Hepatocyte (in vitro differentiated cells): ENCODE results near the gene LAMA3. TPM values are rescaled to one million over a fixed set of nuclear protein-coding genes. Genes with fewer than 3 reads are reported as not detected.

Experiments used
- DNase-seq: peaks from one replicate; pipeline ENCODE4 v3.0.0-alpha.2; 2016; ENCODE audit warnings: low spot score
- H2AFZ ChIP-seq: fragments of 200-600 bp; sonication (generic); 2 replicates; pipeline ENCODE4 v1.6.0; 2016; ENCODE audit warnings: antibody characterized with exemption, mild to moderate bottlenecking
- H3K27ac ChIP-seq: fragments of 200-600 bp; sonication (generic); 2 replicates; pipeline ENCODE4 v1.5.1; 2016; ENCODE audit warnings: mild to moderate bottlenecking
- H3K27me3 ChIP-seq: fragments of 200-600 bp; sonication (generic); 2 replicates; pipeline ENCODE4 v1.6.1; 2016
- H3K36me3 ChIP-seq: fragments of 200-600 bp; sonication (generic); replicated peaks from 2 replicates; pipeline ENCODE4 v1.5.1; 2016; ENCODE audit warnings: low read depth; ENCODE audit not compliant: insufficient read depth
- H3K4me1 ChIP-seq: fragments of 200-600 bp; sonication (generic); 2 replicates; pipeline ENCODE4 v1.5.1; 2016; ENCODE audit warnings: mild to moderate bottlenecking, moderate library complexity; ENCODE audit not compliant: insufficient read depth
- H3K4me2 ChIP-seq: fragments of 200-600 bp; sonication (generic); 2 replicates; pipeline ENCODE4 v1.6.0; 2016
- H3K4me3 ChIP-seq: fragments of 200-600 bp; sonication (generic); 2 replicates; pipeline ENCODE4 v1.5.1; 2016; ENCODE audit warnings: mild to moderate bottlenecking
- H3K79me2 ChIP-seq: fragments of 200-600 bp; sonication (generic); 2 replicates; pipeline ENCODE4 v1.6.0; 2017; ENCODE audit warnings: mild to moderate bottlenecking
- H3K9me2 ChIP-seq: fragments of 200-600 bp; sonication (generic); replicated peaks from 2 replicates; pipeline ENCODE4 v1.6.0; 2017; ENCODE audit warnings: mild to moderate bottlenecking; ENCODE audit not compliant: insufficient read depth
- H3K9me3 ChIP-seq: fragments of 200-600 bp; sonication (generic); 2 replicates; pipeline ENCODE4 v1.5.1; 2016; ENCODE audit warnings: low read depth, mild to moderate bottlenecking
- H4K20me1 ChIP-seq: fragments of 200-600 bp; sonication (generic); 2 replicates; pipeline ENCODE4 v1.6.0; 2016; ENCODE audit warnings: mild to moderate bottlenecking; ENCODE audit not compliant: insufficient read depth, poor library complexity, severe bottlenecking
- EZH2 ChIP-seq: fragments of 200-600 bp; sonication (generic); IDR thresholded peaks from 2 replicates; pipeline ENCODE4 v1.6.1; 2016; ENCODE audit warnings: antibody characterized with exemption, mild to moderate bottlenecking, borderline replicate concordance
- EZH2phosphoT487 ChIP-seq: fragments of 200-600 bp; sonication (generic); IDR thresholded peaks from one replicate; pipeline ENCODE4 v1.6.1; 2018; ENCODE audit warnings: antibody characterized with exemption, mild to moderate bottlenecking, low read depth, moderate library complexity; ENCODE audit not compliant: unreplicated experiment, severe bottlenecking
- WGBS: methylation state at CpG from one replicate; pipeline ENCODE4 v1.1.6; 2016; ENCODE audit warnings: low lambda C conversion rate; ENCODE audit errors: missing lambda C conversion rate; 5-methylcytosine and 5-hydroxymethylcytosine counted together
- polyA plus RNA-seq: library from polyadenylated mRNA; unstranded; fragments of >200 nt; fragmentation: Nextera tagmentation; extraction: Ambion mirVana; gene quantifications from 2 replicates; pipeline ENCODE4 v1.2.1, GENCODE V29; 2016
- total RNA-seq: library from RNA; depleted of rRNA; stranded (reverse); fragments of >200 nt; gene quantifications from 2 replicates; pipeline ENCODE4 v1.2.3, GENCODE V29; 2014
- TF ChIP-seq, protein P1 (sequence below): fragments of 200-600 bp; sonication (generic); IDR thresholded peaks from 2 replicates; pipeline ENCODE4 v1.5.1; 2016; ENCODE audit warnings: antibody characterized with exemption, mild to moderate bottlenecking; ENCODE audit not compliant: poor library complexity

The LAMA3 gene
- total and polyA plus RNA-seq, 2 experiments from 2014 or later: 29.9 to 52.1 TPM

DNA sequence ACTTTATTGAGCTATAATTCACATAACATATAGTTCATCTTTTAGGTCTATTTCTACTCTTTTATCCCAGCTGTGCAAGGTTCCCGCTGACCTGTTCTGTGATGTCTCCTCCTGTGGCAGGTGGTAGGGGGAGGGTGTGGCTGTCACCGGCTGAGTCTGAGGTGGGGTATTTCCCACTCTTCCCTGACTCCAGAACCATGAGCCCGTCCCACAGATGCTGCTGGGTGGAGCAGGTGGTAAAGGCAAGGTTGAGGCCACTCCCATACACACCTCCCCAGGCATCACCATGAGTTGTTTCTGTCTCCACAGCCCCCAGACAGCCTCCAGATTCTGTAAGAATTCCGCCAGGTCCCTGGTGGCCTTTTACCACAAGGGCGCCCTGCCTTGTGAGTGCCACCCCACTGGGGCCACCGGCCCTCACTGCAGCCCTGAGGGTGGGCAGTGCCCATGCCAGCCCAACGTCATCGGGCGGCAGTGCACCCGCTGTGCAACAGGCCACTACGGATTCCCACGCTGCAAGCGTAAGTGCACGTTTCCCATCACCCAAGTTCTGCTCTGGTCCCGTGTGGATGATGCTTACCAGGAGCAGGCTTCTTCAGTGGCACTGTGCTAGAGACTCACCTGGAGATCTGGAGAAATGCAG lies 156.9 kb downstream of the LAMA3 start:
- DNase-seq: no peak
- no peak for TF ChIP-seq EZH2
- no peak for TF ChIP-seq EZH2phosphoT487
- TF ChIP-seq, protein P1, sequence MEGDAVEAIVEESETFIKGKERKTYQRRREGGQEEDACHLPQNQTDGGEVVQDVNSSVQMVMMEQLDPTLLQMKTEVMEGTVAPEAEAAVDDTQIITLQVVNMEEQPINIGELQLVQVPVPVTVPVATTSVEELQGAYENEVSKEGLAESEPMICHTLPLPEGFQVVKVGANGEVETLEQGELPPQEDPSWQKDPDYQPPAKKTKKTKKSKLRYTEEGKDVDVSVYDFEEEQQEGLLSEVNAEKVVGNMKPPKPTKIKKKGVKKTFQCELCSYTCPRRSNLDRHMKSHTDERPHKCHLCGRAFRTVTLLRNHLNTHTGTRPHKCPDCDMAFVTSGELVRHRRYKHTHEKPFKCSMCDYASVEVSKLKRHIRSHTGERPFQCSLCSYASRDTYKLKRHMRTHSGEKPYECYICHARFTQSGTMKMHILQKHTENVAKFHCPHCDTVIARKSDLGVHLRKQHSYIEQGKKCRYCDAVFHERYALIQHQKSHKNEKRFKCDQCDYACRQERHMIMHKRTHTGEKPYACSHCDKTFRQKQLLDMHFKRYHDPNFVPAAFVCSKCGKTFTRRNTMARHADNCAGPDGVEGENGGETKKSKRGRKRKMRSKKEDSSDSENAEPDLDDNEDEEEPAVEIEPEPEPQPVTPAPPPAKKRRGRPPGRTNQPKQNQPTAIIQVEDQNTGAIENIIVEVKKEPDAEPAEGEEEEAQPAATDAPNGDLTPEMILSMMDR: no peak
- no peak overlapping the region for H3K27ac ChIP-seq
- no peaks in the 10 kb centered on the region for H3K9me3 ChIP-seq
- no peaks in the 10 kb centered on the region for H4K20me1 ChIP-seq
- peaks cover 5% of the 10 kb centered on the region for H3K4me1 ChIP-seq
- no peaks in the 10 kb centered on the region for H3K9me2 ChIP-seq
- H3K79me2 ChIP-seq: no peaks in the 10 kb centered on the region
- no peak overlapping the region for H3K4me3 ChIP-seq
- H3K4me2 ChIP-seq: no peak overlapping the region
- H3K36me3 ChIP-seq: no peaks in the 10 kb centered on the region
- no peaks in the 10 kb centered on the region for H3K27me3 ChIP-seq
- no peak overlapping the region for H2AFZ ChIP-seq
- 97% methylated on average over 15 of the region's 15 CpGs for WGBS

DNA sequence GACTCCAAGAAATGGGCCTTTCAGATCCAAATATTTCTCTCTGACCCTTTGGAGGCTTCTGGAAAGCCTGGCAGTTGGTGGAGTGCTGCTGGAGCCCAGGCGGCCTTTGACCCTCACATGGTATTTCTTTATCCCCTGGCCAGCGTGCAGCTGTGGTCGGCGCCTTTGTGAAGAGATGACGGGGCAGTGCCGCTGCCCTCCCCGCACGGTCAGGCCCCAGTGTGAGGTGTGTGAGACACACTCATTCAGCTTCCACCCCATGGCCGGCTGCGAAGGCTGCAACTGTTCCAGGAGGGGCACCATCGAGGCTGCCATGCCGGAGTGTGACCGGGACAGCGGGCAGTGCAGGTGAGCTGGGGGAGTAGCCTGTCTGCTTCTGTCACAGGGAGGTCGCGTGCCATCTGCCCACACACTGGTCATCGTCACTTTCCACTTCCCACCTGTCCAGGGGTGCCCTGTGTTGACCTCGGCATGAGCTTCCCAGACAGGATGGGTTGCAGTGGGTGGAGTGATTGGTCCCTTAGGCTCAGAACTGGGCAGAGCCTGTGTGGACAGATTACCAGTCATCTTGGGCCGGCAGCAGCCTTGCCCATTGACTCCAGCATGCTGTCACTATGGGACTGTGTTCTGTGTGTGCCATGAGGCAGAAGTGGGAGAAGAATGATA lies 158.2 kb downstream of the LAMA3 start:
- H3K4me1 ChIP-seq: peaks cover 5% of the 10 kb centered on the region
- no peaks in the 10 kb centered on the region for H3K27me3 ChIP-seq
- no peaks in the 10 kb centered on the region for H3K9me3 ChIP-seq
- DNase-seq: no peak
- 93% methylated on average over 18 of the region's 19 CpGs for whole genome bisulfite sequencing
- no peaks in the 10 kb centered on the region for H3K36me3 ChIP-seq
- H3K4me2 ChIP-seq: no peak overlapping the region
- no peaks in the 10 kb centered on the region for H3K9me2 ChIP-seq
- H3K27ac ChIP-seq: no peak overlapping the region
- no peak overlapping the region for H3K4me3 ChIP-seq
- no peaks in the 10 kb centered on the region for H3K79me2 ChIP-seq
- no peaks in the 10 kb centered on the region for H4K20me1 ChIP-seq
- TF ChIP-seq EZH2phosphoT487 (no peak), EZH2 (no peak)
- TF ChIP-seq, protein P1: no peak
- no peak overlapping the region for H2AFZ ChIP-seq

DNA sequence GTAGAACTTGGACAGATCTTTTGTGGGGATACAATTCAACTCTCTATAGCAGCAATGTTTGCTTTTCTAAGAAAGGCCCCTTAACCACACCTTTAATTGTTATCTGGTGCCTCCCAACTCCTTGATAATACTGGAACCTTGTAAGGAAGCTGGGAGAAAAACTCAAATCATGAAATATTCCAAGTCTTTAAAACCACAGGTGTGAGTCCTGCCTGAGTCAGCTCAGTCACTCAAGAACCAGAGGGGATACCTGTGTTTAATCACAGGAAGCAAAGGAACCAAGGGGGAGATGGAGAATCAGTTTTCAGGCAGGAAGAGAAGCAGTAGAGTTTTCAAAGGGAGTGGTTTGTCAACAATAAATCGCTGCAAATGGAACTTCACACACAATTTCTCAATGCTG lies 159.9 kb downstream of the LAMA3 start:
- Histone ChIP-seq H3K27me3 (no peaks in the 10 kb centered on the region), H3K4me1 (peaks cover 5% of the 10 kb centered on the region), H3K27ac (peak overlapping the region; percentile 58), H3K36me3 (no peaks in the 10 kb centered on the region), H3K9me3 (no peaks in the 10 kb centered on the region), H3K79me2 (no peaks in the 10 kb centered on the region), H3K9me2 (no peaks in the 10 kb centered on the region), H4K20me1 (no peaks in the 10 kb centered on the region), H3K4me3 (no peak overlapping the region), H2AFZ (no peak overlapping the region), H3K4me2 (no peak overlapping the region)
- TF ChIP-seq, protein P1: no peak
- TF ChIP-seq EZH2phosphoT487 (no peak), EZH2 (no peak)
- 48% methylated on average over 1 of the region's 1 CpG for WGBS
- no peak for DNase-seq
